HAP-1 (cell line): ENCODE data around the gene ATP6V0C.
"Not testable (repeated sequence)": the region's sequence is repeated elsewhere in the genome, so short reads cannot be mapped to it uniquely, and the experiment has no call there.

ENCODE experiments used
- DNase-seq, 2 experiments: peaks; one replicate each; pipeline ENCODE4 v3.0.0-alpha.2; 2016 to 2020; ENCODE audit warnings: low spot score in 2 of 2
- H3K27me3 ChIP-seq: fragments of 250-450 bp; sonication (Bioruptor Pico); 2 replicates; pipeline ENCODE4 v1.5.1; 2020; ENCODE audit warnings: low read depth, mild to moderate bottlenecking, moderate library complexity
- H3K36me3 ChIP-seq: fragments of 250-450 bp; sonication (Bioruptor Pico); replicated peaks from 2 replicates; pipeline ENCODE4 v1.5.1; 2020; ENCODE audit warnings: mild to moderate bottlenecking
- H3K4me1 ChIP-seq: fragments of 250-450 bp; sonication (Bioruptor Pico); 2 replicates; pipeline ENCODE4 v1.5.1; 2020; ENCODE audit warnings: mild to moderate bottlenecking
- H3K4me3 ChIP-seq: fragments of 250-450 bp; sonication (Bioruptor Pico); 2 replicates; pipeline ENCODE4 v1.5.1; 2020; ENCODE audit warnings: mild to moderate bottlenecking, moderate library complexity
- H3K9me3 ChIP-seq: fragments of 250-450 bp; sonication (Bioruptor Pico); 2 replicates; pipeline ENCODE4 v1.5.1; 2020; ENCODE audit warnings: mild to moderate bottlenecking, moderate library complexity
- in situ Hi-C: fragments of 300-500 bp; cut with MboI; formaldehyde crosslinking; loops from 3 replicates; pipeline ENCODE4 v1.14.3; 2020; ENCODE audit warnings: low sequenced_read_pairs, inconsistent platforms, mixed read lengths

ATP6V0C gene

GRCh38 chr16:2537451-2538379 is 24.0 kb downstream of the ATP6V0C start, which contains the start of gene PDPK1:
Gene PDPK1 (plus strand): TSS chr16:2538021. CDS start chr16:2538113, 92 bp downstream.
- Histone ChIP-seq H3K4me1 (peaks cover 6% of the 10 kb centered on the region), H3K27me3 (no peaks in the 10 kb centered on the region), H3K36me3 (no peaks in the 10 kb centered on the region), H3K4me3 (peak within 1 kb of the TSS; percentile 53), H3K9me3 (no peaks in the 10 kb centered on the region)
- in situ Hi-C loops = loop anchor here (5.0 kb wide), 1 partner anchor 60 kb away; no protein-coding TSS in a partner anchor
- peak; percentile 88 to 94 for DNase-seq

- not testable (repeated sequence) for H3K27me3 ChIP-seq, H3K4me1 ChIP-seq, DNase-seq, H3K36me3 ChIP-seq, H3K9me3 ChIP-seq
- peak overlapping the region; percentile 32 for H3K4me3 ChIP-seq
- in situ Hi-C loops = loop anchor here (5.0 kb wide), 1 partner anchor 58 kb away; no protein-coding TSS in a partner anchor
Observed at GRCh38 chr16:2539192-2539844, 25.6 kb downstream of the ATP6V0C start.

GRCh38 chr16:2539845-2540458 is 26.2 kb downstream of the ATP6V0C start:
- not testable (repeated sequence) for H3K27me3 ChIP-seq, H3K4me1 ChIP-seq, H3K4me3 ChIP-seq, H3K9me3 ChIP-seq, H3K36me3 ChIP-seq
- DNase-seq = peak in 1 of 2 experiments; percentile 54
- in situ Hi-C loops = loop anchor here (5.0 kb wide), 1 partner anchor 57 kb away; no protein-coding TSS in a partner anchor

GRCh38 chr16:2540912-2541311 is 27.2 kb downstream of the ATP6V0C start:
- H3K36me3 ChIP-seq, DNase-seq, H3K27me3 ChIP-seq, H3K4me3 ChIP-seq, H3K9me3 ChIP-seq, H3K4me1 ChIP-seq, in situ Hi-C loops: not testable (repeated sequence)

- H3K4me1 ChIP-seq, DNase-seq, H3K4me3 ChIP-seq, H3K36me3 ChIP-seq, H3K9me3 ChIP-seq, H3K27me3 ChIP-seq, in situ Hi-C loops: not testable (repeated sequence)
Observed at GRCh38 chr16:2541409-2541808, 27.7 kb downstream of the ATP6V0C start.

- in situ Hi-C loops, H3K4me1 ChIP-seq, DNase-seq, H3K4me3 ChIP-seq, H3K9me3 ChIP-seq, H3K27me3 ChIP-seq, H3K36me3 ChIP-seq: not testable (repeated sequence)
Observed at GRCh38 chr16:2543771-2544170, 30.0 kb downstream of the ATP6V0C start.

- DNase-seq, H3K9me3 ChIP-seq, H3K4me1 ChIP-seq, H3K27me3 ChIP-seq, H3K4me3 ChIP-seq, in situ Hi-C loops, H3K36me3 ChIP-seq: not testable (repeated sequence)
Observed at GRCh38 chr16:2550283-2550878, 36.6 kb downstream of the ATP6V0C start.

GRCh38 chr16:2551420-2551889 is 37.7 kb downstream of the ATP6V0C start:
- in situ Hi-C loops, H3K36me3 ChIP-seq, H3K4me3 ChIP-seq, H3K9me3 ChIP-seq, DNase-seq, H3K4me1 ChIP-seq, H3K27me3 ChIP-seq: not testable (repeated sequence)

- H3K9me3 ChIP-seq, H3K27me3 ChIP-seq, H3K4me3 ChIP-seq, H3K36me3 ChIP-seq, DNase-seq, H3K4me1 ChIP-seq, in situ Hi-C loops: not testable (repeated sequence)
Observed at GRCh38 chr16:2554709-2555425, 41.1 kb downstream of the ATP6V0C start.

GRCh38 chr16:2557150-2557549 is 43.4 kb downstream of the ATP6V0C start:
- in situ Hi-C loops, H3K9me3 ChIP-seq, H3K4me3 ChIP-seq, H3K4me1 ChIP-seq, H3K27me3 ChIP-seq, DNase-seq, H3K36me3 ChIP-seq: not testable (repeated sequence)

- in situ Hi-C loops, H3K27me3 ChIP-seq, DNase-seq, H3K36me3 ChIP-seq, H3K9me3 ChIP-seq, H3K4me3 ChIP-seq, H3K4me1 ChIP-seq: not testable (repeated sequence)
Observed at GRCh38 chr16:2560131-2560797, 46.5 kb downstream of the ATP6V0C start.

GRCh38 chr16:2560798-2561133 is 47.0 kb downstream of the ATP6V0C start:
- H3K4me3 ChIP-seq, H3K36me3 ChIP-seq, H3K27me3 ChIP-seq, H3K4me1 ChIP-seq, in situ Hi-C loops, H3K9me3 ChIP-seq: not testable (repeated sequence)
- DNase-seq = peak in 1 of 2 experiments; percentile 84

GRCh38 chr16:2567506-2567905 is 53.8 kb downstream of the ATP6V0C start:
- H3K4me1 ChIP-seq, H3K27me3 ChIP-seq, H3K36me3 ChIP-seq, in situ Hi-C loops, H3K4me3 ChIP-seq, H3K9me3 ChIP-seq, DNase-seq: not testable (repeated sequence)
